ENCODE measurements around the gene CEP131. TPM values are rescaled to one million over a fixed set of nuclear protein-coding genes. Genes with fewer than 3 reads are reported as not detected.

CEP131 gene
- total RNA-seq, 1 experiment from 2014 or later: 20.2 TPM

GRCh38 chr17:81238490-81238814 is 15.7 kb upstream of the CEP131 start:
- H3K36me3 ChIP-seq (replicated peaks; ENCODE audit: control insufficient read depth, insufficient read depth, low read length): peaks cover 5% of the 10 kb centered on the region

GRCh38 chr17:81237591-81238489 is 15.1 kb upstream of the CEP131 start:
- H3K4me3 ChIP-seq (ENCODE audit: insufficient read depth, low read depth, low read length): peak overlapping the region; percentile 80
- H3K36me3 ChIP-seq (replicated peaks; ENCODE audit: control insufficient read depth, insufficient read depth, low read length): peaks cover 5% of the 10 kb centered on the region
- DNase-seq: no peak
- H3K27me3 ChIP-seq (ENCODE audit: control insufficient read depth, insufficient read depth, low read length): no peaks in the 10 kb centered on the region

More at GRCh38 chr17:81238490-81238814, 15.7 kb upstream of the CEP131 start:
- Histone ChIP-seq H3K4me3 (ENCODE audit: insufficient read depth, low read depth, low read length) (peak overlapping the region; percentile 80), H3K27me3 (ENCODE audit: control insufficient read depth, insufficient read depth, low read length) (no peaks in the 10 kb centered on the region)
- DNase-seq: peak; percentile 71

- DNase-seq: no peak
- Histone ChIP-seq H3K36me3 (replicated peaks; ENCODE audit: control insufficient read depth, insufficient read depth, low read length) (peaks cover 5% of the 10 kb centered on the region), H3K4me3 (ENCODE audit: insufficient read depth, low read depth, low read length) (no peak overlapping the region), H3K27me3 (ENCODE audit: control insufficient read depth, insufficient read depth, low read length) (no peaks in the 10 kb centered on the region)
These were observed 14.0 kb upstream of the CEP131 start for GRCh38 chr17:81236784-81237183.

- DNase-seq: no peak
- H3K27me3 ChIP-seq (ENCODE audit: control insufficient read depth, insufficient read depth, low read length): no peaks in the 10 kb centered on the region
- H3K4me3 ChIP-seq (ENCODE audit: insufficient read depth, low read depth, low read length): no peak overlapping the region
- H3K36me3 ChIP-seq (replicated peaks; ENCODE audit: control insufficient read depth, insufficient read depth, low read length): peaks cover 3% of the 10 kb centered on the region
These were observed 13.3 kb upstream of the CEP131 start for GRCh38 chr17:81235822-81236740.

GRCh38 chr17:81234940-81235821 is 12.4 kb upstream of the CEP131 start:
- no peaks in the 10 kb centered on the region for H3K27me3 ChIP-seq (ENCODE audit: control insufficient read depth, insufficient read depth, low read length)
- DNase-seq: no peak
- peaks cover 1% of the 10 kb centered on the region; the same call in 1 of the 2 replicates for H3K36me3 ChIP-seq (replicated peaks; ENCODE audit: control insufficient read depth, insufficient read depth, low read length)
- no peak overlapping the region for H3K4me3 ChIP-seq (ENCODE audit: insufficient read depth, low read depth, low read length)

GRCh38 chr17:81234506-81234855 is 11.7 kb upstream of the CEP131 start:
- H3K27me3 ChIP-seq (ENCODE audit: control insufficient read depth, insufficient read depth, low read length): no peaks in the 10 kb centered on the region
- no peak overlapping the region for H3K4me3 ChIP-seq (ENCODE audit: insufficient read depth, low read depth, low read length)
- H3K36me3 ChIP-seq (replicated peaks; ENCODE audit: control insufficient read depth, insufficient read depth, low read length): peaks cover 4% of the 10 kb centered on the region
- DNase-seq: no peak

GRCh38 chr17:81233811-81234505 is 11.2 kb upstream of the CEP131 start:
- Histone ChIP-seq H3K36me3 (replicated peaks; ENCODE audit: control insufficient read depth, insufficient read depth, low read length) (peaks cover 4% of the 10 kb centered on the region), H3K4me3 (ENCODE audit: insufficient read depth, low read depth, low read length) (no peak overlapping the region), H3K27me3 (ENCODE audit: control insufficient read depth, insufficient read depth, low read length) (no peaks in the 10 kb centered on the region)
- no peak for DNase-seq

- Histone ChIP-seq H3K27me3 (ENCODE audit: control insufficient read depth, insufficient read depth, low read length) (no peaks in the 10 kb centered on the region), H3K4me3 (ENCODE audit: insufficient read depth, low read depth, low read length) (no peak overlapping the region), H3K36me3 (replicated peaks; ENCODE audit: control insufficient read depth, insufficient read depth, low read length) (peaks cover 4% of the 10 kb centered on the region)
- no peak for DNase-seq
These were observed 10.6 kb upstream of the CEP131 start for GRCh38 chr17:81233316-81233715.

GRCh38 chr17:81232616-81233241 is 10.0 kb upstream of the CEP131 start:
- H3K4me3 ChIP-seq (ENCODE audit: insufficient read depth, low read depth, low read length): no peak overlapping the region
- DNase-seq: no peak
- H3K27me3 ChIP-seq (ENCODE audit: control insufficient read depth, insufficient read depth, low read length): no peaks in the 10 kb centered on the region
- peaks cover 4% of the 10 kb centered on the region for H3K36me3 ChIP-seq (replicated peaks; ENCODE audit: control insufficient read depth, insufficient read depth, low read length)

GRCh38 chr17:81231766-81232581 is 9.2 kb upstream of the CEP131 start:
- H3K36me3 ChIP-seq (replicated peaks; ENCODE audit: control insufficient read depth, insufficient read depth, low read length): peaks cover 4% of the 10 kb centered on the region
- no peak for DNase-seq
- no peaks in the 10 kb centered on the region for H3K27me3 ChIP-seq (ENCODE audit: control insufficient read depth, insufficient read depth, low read length)
- H3K4me3 ChIP-seq (ENCODE audit: insufficient read depth, low read depth, low read length): no peak overlapping the region

- Histone ChIP-seq H3K36me3 (replicated peaks; ENCODE audit: control insufficient read depth, insufficient read depth, low read length) (peaks cover 4% of the 10 kb centered on the region), H3K27me3 (ENCODE audit: control insufficient read depth, insufficient read depth, low read length) (no peaks in the 10 kb centered on the region), H3K4me3 (ENCODE audit: insufficient read depth, low read depth, low read length) (no peak overlapping the region)
- no peak for DNase-seq
These were observed 8.4 kb upstream of the CEP131 start for GRCh38 chr17:81231121-81231645.

- Histone ChIP-seq H3K36me3 (replicated peaks; ENCODE audit: control insufficient read depth, insufficient read depth, low read length) (peaks cover 4% of the 10 kb centered on the region), H3K27me3 (ENCODE audit: control insufficient read depth, insufficient read depth, low read length) (no peaks in the 10 kb centered on the region), H3K4me3 (ENCODE audit: insufficient read depth, low read depth, low read length) (no peak overlapping the region)
- DNase-seq: peak; percentile 93
These were observed 7.5 kb upstream of the CEP131 start for GRCh38 chr17:81230043-81230820.

Data from H7 (cell line).